ENCODE measurements around the gene CEP89.

GRCh38 chr19:32852216-32852615 is 119.5 kb downstream of the CEP89 start:
- no peak for TF ChIP-seq JUND (IDR thresholded peaks at IDR 0.05)
- TF ChIP-seq CTCF (IDR thresholded peaks at IDR 0.05 in 2 of 3, conservative IDR thresholded peaks at IDR 0.05 in 1 of 3; ENCODE audit: borderline replicate concordance in 1 of 3, insufficient read depth in 1 of 3, low read depth in 2 of 3, low read length in 2 of 3), result no peak
- TF ChIP-seq CBX3 (IDR thresholded peaks at IDR 0.05; ENCODE audit: low read depth), result no peak
- TF ChIP-seq ZNF274 (IDR thresholded peaks at IDR 0.05; ENCODE audit: low read depth, low read length), result no peak
- TF ChIP-seq POLR2AphosphoS5 (IDR thresholded peaks at IDR 0.05; ENCODE audit: low read depth, low read length), result no peak
- no peak for TF ChIP-seq TCF7L2 (IDR thresholded peaks at IDR 0.05; ENCODE audit: borderline replicate concordance, extremely low read depth, insufficient read depth, insufficient read length)
- TF ChIP-seq POLR2A (IDR thresholded peaks at IDR 0.05; ENCODE audit: borderline replicate concordance, extremely low read depth, insufficient read depth, insufficient read length), result no peak
- TF ChIP-seq REST (IDR thresholded peaks at IDR 0.05; ENCODE audit: low read depth), result no peak
- TF ChIP-seq ZFX (IDR thresholded peaks at IDR 0.05), result no peak

All from HCT116 (cell line).